ENCODE results near the gene MLIP. TPM values are rescaled to one million over a fixed set of nuclear protein-coding genes. Genes with fewer than 3 reads are reported as not detected.

Gene MLIP
- total RNA-seq, 1 experiment from 2014 or later, result not detected

GRCh38 chr6:54285595-54285994, 174.4 kb downstream of the MLIP start:
- POLR2A ChIA-PET, result no interaction called here
- DNase-seq (ENCODE audit: low spot score), result no peak
- Mint-ChIP-seq H3K4me3 (no peak overlapping the region), H3K9me3 (no peaks in the 10 kb centered on the region), H3K36me3 (no peaks in the 10 kb centered on the region), H3K27ac (no peak overlapping the region), H3K4me1 (no peaks in the 10 kb centered on the region), H3K27me3 (ENCODE audit: low read depth) (no peaks in the 10 kb centered on the region)
- ATAC-seq, result no peak
- no peak for TF ChIP-seq GTF2I (CRISPR knock-in tag; conservative IDR thresholded peaks at IDR 0.05)
- TF ChIP-seq E2F4 (CRISPR knock-in tag; IDR thresholded peaks at IDR 0.05; ENCODE audit: borderline replicate concordance, low read depth), result no peak
- no peak for TF ChIP-seq ZNF416 (CRISPR knock-in tag; IDR thresholded peaks at IDR 0.05)
- no peak for TF ChIP-seq IRF2 (CRISPR knock-in tag; IDR thresholded peaks at IDR 0.05; ENCODE audit: borderline replicate concordance, low read depth)
- TF ChIP-seq NR1H2 (CRISPR knock-in tag; IDR thresholded peaks at IDR 0.05), result no peak
- TF ChIP-seq PREB (CRISPR knock-in tag; IDR thresholded peaks at IDR 0.05; ENCODE audit: borderline replicate concordance), result no peak
- no peak for TF ChIP-seq PRDM15 (CRISPR knock-in tag; IDR thresholded peaks at IDR 0.05)
- no peak for TF ChIP-seq ATF1 (CRISPR knock-in tag; IDR thresholded peaks at IDR 0.05)
- TF ChIP-seq NR2C2 (CRISPR knock-in tag; IDR thresholded peaks at IDR 0.05), result no peak
- no peak for TF ChIP-seq NR3C1 (CRISPR knock-in tag; conservative IDR thresholded peaks at IDR 0.05; ENCODE audit: low read depth)
- TF ChIP-seq RORB (CRISPR knock-in tag; IDR thresholded peaks at IDR 0.05), result no peak
- TF ChIP-seq USF1 (CRISPR knock-in tag; IDR thresholded peaks at IDR 0.05), result no peak
- no peak for TF ChIP-seq CREM (CRISPR knock-in tag; IDR thresholded peaks at IDR 0.05)
- TF ChIP-seq AFF4 (CRISPR knock-in tag; IDR thresholded peaks at IDR 0.05; ENCODE audit: borderline replicate concordance), result no peak
- CTCF ChIA-PET, result no interaction called here

GRCh38 chr6:54286141-54286540, 174.9 kb downstream of the MLIP start:
- DNase-seq (ENCODE audit: low spot score) (no peak), ATAC-seq (no peak)
- no peak overlapping the region for H3K4me3 Mint-ChIP-seq
- H3K27me3 Mint-ChIP-seq (ENCODE audit: low read depth), result no peaks in the 10 kb centered on the region
- H3K36me3 Mint-ChIP-seq, result no peaks in the 10 kb centered on the region
- ChIA-PET POLR2A (no interaction called here), CTCF (no interaction called here)
- H3K27ac Mint-ChIP-seq, result no peak overlapping the region
- no peaks in the 10 kb centered on the region for H3K4me1 Mint-ChIP-seq
- H3K9me3 Mint-ChIP-seq, result no peaks in the 10 kb centered on the region
- TF ChIP-seq KAT7 (CRISPR knock-in tag; IDR thresholded peaks at IDR 0.05; ENCODE audit: borderline replicate concordance) (no peak), HMGXB4 (CRISPR knock-in tag; IDR thresholded peaks at IDR 0.05) (no peak), ZBTB43 (CRISPR knock-in tag; IDR thresholded peaks at IDR 0.05) (no peak), ATF3 (CRISPR knock-in tag; conservative IDR thresholded peaks at IDR 0.05) (no peak), TEAD1 (CRISPR knock-in tag; IDR thresholded peaks at IDR 0.05) (no peak), MYBL2 (CRISPR knock-in tag; IDR thresholded peaks at IDR 0.05) (no peak), GRHL2 (CRISPR knock-in tag; IDR thresholded peaks at IDR 0.05; ENCODE audit: insufficient replicate concordance, severe bottlenecking) (no peak), ESRRA (CRISPR knock-in tag; IDR thresholded peaks at IDR 0.05; ENCODE audit: borderline replicate concordance) (no peak), EMX1 (CRISPR knock-in tag; IDR thresholded peaks at IDR 0.05) (no peak)
